NCI-H1048 (cell line): ENCODE data around the gene CDC34.

ENCODE experiments used
- DNase-seq: peaks from one replicate; lab custom pipeline; 2025; lab: John Stamatoyannopoulos, UW

Gene CDC34

DNA sequence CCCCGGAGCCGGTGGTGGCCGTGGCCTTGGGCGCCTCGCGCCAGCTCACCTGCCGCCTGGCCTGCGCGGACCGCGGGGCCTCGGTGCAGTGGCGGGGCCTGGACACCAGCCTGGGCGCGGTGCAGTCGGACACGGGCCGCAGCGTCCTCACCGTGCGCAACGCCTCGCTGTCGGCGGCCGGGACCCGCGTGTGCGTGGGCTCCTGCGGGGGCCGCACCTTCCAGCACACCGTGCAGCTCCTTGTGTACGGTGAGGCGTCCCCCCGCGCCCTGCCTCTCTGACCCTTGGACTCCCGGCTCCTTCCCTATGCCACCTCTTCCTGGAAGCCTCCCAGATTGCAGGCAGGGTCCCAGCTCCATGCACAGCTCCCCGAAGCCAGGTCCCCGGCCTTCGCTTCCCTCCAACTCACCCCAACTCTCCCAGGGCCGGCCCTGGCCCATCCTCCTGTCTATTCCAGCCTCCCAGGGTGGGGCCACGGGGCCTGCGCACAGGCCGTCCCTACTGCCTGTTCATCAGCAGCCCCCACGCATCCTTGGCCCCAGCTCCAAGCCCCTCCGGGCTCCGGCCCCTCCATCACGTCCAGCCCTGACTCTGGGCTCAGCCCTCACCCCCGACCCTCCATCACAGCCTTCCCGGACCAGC, 33.6 kb upstream of the CDC34 start:
- no peak for DNase-seq

DNA sequence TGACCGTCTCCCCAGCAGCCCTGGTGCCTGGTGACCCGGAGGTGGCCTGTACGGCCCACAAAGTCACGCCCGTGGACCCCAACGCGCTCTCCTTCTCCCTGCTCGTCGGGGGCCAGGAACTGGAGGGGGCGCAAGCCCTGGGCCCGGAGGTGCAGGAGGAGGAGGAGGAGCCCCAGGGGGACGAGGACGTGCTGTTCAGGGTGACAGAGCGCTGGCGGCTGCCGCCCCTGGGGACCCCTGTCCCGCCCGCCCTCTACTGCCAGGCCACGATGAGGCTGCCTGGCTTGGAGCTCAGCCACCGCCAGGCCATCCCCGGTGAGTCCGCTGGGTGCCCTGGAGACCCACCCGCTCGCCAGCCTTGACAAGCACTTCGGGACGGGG, 33.1 kb upstream of the CDC34 start:
- DNase-seq = no peak

DNA sequence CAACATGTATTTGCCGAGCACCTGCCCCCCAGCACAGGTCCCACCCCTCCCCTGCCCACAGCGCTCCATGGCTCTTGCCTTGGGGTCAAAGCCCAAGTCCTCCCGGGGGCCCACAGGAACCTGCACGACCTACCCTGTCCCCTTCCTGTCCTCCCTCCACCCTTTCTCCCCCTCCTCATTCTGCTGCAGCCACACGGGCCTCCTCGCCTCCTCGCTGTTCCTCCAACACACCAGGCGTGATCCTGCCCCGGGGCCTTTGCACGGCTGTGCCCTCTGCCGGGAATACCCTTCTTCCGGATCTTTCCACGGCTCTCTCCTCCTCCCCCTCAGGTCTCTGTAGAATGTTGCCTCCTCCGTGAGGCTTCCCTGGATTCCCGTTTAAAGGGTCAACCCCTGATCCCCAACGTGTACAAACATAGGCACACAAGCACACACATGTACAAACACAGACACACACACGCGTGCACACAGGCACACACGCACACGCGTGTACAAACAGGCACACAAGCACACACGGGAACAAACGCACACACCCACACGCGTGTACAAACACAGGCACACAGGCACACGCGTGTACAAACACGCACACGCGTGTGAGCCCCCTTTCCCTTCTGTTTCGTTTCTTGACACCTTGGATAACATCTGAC, 32.5 kb upstream of the CDC34 start:
- no peak for DNase-seq

DNA sequence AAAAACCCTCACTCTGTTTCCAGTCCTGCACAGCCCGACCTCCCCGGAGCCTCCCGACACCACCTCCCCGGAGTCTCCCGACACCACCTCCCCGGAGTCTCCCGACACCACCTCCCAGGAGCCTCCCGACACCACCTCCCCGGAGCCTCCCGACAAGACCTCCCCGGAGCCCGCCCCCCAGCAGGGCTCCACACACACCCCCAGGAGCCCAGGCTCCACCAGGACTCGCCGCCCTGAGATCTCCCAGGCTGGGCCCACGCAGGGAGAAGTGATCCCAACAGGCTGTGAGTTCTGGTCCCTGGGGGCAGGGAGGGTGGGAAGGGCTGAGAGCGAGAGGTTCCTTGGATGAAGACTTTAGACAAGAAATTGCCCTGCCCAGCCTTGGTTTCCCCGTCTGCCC, 29.9 kb upstream of the CDC34 start:
- no peak for DNase-seq

DNA sequence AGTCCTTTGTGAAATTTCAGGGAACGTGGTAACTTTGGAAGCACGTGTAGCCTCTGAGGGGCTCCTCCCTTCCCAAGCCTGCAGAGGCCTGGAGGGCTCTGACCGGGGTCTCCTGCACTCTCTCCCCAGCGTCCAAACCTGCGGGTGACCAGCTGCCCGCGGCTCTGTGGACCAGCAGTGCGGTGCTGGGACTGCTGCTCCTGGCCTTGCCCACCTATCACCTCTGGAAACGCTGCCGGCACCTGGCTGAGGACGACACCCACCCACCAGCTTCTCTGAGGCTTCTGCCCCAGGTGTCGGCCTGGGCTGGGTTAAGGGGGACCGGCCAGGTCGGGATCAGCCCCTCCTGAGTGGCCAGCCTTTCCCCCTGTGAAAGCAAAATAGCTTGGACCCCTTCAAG, 26.9 kb upstream of the CDC34 start:
- DNase-seq = no peak

DNA sequence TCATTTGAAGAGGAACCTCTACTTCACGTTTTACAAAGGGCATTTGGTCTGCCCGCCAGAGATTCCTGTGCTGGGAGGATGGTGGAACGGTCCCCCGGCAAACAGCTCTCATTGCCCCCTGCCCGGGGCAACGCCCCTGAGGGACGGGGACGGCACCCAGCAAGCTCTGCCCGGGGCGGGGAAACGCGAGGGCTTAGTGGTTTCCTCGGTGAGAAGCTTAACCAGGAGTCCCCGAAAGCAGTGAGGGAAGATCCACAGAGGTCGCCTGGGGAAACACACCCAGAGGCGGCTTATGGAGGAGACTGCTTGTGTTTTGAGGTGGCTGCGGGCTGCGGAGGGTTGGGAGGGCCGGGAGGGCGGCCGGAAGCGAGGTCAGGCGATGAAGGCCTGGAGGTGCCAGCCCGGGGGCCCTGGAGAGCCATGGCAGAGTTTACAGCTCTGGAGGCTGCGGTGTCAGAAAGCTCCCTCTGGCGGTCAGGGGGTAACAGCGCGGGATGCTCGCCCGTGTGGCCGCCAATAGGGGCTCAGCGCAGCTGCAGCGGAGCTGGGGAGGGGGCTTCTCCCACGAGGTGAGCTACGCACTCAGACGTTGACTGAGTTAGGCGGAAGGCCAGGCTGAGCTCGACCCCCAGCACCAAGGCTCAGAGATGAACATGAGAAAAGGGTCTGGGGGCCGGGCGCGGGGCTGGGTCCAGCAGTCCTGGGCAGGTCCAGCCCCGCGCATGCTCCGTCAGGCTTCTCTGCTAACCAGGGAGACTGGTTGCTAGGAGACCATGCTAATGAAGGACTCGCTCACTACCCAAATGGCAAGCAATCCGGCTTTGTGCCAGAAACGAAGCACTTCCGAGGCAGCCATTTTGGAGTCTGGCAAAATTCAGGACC, 24.9 kb upstream of the CDC34 start:
- DNase-seq = peak; percentile 98

DNA sequence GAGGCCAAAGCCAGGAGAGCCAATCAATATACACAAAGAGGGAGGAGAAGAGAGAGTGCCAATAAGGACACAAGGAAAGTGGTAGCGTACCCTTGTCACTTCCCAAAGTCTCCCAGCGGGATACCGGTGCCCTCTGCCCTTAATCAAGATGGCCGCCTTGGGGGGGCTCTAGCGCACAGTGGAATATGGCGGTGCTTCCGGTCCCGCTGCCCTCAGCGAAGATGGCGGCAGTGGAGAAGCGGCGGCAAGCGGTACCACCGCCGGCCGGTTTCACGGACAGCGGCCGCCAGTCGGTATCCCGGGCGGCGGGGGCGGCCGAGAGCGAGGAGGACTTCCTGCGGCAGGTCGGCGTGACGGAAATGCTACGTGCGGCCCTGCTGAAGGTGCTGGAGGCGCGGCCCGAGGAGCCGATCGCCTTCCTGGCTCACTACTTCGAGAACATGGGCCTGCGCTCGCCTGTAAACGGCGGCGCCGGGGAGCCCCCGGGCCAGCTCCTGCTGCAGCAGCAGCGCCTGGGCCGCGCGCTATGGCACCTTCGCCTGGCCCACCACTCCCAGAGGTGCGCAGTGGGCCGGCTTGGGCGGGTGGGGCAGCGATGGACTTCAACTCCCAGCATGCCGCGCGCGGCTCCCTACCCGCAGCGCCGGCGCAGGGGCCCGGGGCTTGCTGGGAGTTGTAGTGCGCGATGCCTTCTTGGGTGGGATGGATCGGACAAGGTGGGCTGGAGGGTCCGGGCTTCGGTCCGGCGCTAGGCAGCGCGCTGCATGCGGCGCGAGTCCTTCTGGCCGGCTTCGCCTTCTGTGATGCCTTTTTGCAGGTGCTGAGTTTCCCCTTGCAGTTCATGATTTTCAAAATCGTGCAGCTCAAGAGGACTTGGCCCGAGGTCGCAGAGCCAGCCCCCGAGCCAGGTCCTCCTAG, 24.0 kb upstream of the CDC34 start, which contains the start of gene TPGS1:
Gene TPGS1 (plus strand): TSS at position 212 of the 918 bp plus-strand sequence. CDS start 10 bp downstream, at position 222.
- peak; percentile 37 for DNase-seq

DNA sequence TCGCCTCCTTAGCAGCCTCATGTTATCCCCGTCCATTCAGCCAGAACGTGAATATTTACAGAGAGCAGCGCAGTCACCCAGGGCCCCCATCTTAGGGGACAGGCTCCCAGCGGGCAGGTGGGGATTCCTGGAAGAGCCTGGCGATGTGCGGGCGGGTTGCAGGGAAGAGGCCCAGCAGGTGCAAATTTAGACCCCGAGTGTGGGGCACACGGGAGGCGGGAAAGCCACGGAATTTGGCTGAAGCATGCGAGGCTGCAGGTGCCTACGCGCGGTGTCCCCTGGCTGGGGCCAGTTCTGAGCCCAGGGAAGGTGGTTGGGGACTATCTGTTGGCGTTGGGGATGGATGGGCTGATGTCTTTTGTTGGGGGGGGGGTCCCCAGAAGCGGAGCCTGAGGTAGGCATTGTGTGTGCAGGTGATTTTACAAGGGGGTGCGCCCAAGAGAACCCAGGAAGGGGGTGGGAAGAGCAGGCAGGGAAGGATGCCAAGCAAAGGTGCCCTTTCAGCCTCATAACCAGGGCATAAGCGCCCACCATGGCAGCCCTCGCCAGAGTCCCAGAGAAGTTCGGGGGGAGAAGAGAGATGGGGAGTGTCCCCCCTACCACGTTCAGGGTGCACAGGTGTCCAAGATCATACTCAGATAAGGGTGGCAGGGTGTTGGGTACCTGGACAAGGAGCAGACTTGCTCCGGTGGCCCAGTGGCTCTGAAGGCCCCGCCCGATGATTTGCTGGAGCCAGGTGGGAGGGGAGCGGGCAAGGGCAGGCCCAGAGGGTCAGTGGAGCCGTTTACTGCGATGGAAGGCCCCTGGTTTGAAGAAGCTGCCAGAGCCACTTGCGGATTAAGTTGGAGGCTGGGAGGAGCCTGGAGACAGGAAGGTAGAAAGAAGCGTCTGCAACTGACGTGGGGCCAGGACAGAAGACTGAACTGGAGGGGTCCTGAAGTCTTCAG, 23.1 kb upstream of the CDC34 start:
- no peak for DNase-seq

DNA sequence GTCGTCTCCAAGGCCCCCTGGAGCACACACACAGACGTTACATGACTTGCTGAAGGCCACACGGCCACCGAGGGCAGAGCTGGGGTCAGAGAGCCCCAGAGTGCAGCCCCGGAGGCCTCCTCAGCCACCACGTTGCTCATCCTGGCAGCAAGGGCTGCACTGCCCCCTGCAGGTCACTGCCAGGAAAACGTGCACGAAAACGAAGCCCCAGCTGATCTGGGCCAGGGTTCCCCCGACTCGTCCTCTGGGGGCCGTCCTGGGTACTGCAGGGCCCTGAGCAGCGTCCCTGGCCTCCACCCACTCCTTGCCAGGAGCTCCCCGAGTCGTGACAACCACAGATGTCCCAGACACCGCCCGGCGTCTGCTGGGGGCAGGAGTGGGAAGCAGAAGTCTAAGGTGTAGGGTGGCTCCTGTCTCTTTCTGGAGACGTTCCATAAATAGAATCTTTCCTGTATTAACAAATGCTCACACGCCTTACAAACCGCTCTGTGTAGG, 20.9 kb upstream of the CDC34 start:
- peak; percentile 56 for DNase-seq

DNA sequence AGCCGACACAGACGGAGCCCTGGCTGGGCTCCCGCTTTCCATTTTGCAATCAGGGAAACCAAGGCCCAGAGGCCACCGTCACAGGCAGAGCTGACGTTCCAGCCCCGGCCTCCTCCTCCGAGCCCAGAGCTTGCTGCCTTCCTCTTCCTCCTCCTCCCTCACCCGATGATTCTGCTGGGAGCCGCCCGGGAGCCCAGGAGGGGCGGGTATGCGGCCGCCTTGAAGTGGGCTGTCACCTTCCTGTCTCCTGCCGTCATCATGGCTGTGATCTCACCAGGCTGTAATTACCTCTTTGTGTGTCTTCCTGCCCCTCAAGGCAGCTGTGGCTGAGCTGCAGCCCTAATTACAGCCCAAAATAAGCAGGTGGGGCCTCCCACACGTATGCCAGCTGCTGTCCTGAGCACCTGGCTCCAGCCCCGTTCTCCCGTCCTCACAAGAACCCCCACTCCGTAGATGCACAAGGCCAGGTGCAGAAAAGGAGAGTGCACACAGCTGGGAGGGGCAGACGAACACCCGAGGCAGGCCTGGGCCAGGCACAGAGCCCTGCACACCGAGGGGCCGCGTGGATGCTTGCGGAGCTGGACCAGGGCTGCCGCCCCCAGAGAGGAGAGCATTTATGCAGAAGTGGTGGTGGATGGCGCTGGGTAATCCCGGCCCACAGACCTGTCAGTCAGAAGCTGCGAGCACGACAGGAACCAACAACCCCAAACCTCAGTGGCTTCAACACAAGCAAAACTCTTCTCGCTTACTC, 20.3 kb upstream of the CDC34 start:
- DNase-seq = no peak

DNA sequence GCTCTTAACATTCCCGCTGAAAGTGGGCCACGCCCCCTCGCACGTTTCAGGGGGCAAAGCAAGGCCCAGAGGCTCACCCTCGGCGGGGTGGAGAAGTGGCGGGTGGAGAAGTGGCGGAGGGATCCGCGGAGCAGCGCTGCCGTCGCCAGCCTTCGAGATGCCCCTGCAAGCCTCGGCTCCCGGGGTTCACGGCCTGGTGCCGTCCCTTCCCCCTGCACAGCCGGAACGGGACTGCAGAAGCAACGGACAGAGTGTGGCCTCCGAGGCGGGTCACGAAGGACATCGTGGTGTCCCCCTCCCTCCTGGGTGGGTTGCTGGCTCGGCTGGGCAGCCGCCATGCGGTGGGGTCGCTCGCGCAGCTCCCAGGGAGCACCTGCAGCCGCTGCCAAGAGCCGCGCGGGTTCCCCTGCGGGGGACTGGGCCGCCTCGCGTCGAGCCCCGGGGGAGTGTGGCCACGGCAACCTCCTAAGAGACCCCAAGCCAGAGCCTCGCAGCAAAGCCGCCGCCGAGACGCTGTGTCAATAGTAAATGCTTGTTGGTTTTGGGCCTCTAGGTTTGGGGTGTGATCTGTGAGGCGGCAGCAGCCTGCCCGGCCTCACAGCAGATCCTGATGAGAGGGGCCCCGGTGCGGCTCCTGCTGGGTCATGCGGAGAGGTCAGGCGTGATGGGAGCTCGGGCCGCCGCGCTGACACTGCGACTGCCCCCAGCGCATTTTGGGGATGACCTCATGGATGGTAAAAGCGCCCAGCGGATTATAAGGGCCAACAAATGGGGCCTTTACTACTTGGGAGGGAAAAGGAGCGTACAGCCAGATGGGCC, 18.8 kb upstream of the CDC34 start:
- no peak for DNase-seq

DNA sequence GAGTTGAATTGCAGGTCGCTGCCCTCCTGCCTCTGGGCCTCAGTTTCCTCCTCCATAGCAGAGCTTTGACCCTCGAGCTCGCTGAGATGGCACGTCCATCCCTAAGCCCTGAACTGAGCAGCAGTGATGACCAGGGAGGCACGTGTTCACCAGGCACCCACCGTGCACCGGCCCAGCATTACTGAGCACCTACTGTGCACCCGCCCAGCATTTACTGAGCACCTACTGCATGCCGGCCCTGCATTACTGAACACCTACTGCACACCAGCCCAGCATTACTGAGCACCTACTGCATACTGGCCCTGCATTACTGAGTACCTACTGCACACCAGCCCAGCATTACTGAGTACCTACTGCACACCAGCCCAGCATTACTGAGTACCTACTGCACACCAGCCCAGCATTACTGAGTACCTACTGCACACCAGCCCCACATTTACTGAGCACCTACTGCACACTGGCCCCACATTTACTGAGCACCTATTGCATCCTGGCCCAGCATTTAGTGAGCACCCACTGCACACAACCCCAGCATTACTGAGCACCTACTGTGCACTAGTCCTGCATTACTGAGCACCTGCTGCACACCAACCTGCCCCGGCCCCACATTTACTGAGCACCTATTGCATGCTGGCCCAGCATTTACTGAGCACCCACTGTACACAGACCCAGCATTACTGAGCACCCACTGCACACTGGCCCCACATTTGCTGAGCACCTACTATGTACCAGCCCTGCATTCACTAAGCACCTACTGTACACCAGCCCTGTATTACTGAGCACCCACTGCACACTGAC, 18.0 kb upstream of the CDC34 start:
- DNase-seq = no peak

DNA sequence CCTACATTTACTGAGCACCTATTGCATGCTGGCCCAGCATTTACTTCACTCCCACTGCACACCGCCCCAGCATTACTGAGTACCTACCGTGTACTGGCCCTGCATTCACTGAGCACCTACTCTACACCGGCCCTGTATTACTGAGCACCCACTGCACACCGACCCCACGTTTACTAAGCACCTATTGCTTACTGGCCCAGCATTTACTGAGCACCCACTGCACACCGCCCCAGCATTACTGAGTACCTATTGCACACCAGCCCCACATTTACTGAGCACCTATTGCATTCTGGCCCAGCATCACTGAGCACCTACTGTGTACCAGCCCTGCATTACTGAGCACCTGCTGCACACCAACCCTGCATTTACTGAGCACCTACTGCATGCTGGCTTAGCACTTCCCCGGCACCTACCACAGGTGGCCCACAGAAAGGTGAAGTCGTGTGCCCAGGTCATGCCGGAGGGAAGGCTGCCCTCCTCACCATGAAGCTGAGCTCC, 17.3 kb upstream of the CDC34 start:
- no peak for DNase-seq

DNA sequence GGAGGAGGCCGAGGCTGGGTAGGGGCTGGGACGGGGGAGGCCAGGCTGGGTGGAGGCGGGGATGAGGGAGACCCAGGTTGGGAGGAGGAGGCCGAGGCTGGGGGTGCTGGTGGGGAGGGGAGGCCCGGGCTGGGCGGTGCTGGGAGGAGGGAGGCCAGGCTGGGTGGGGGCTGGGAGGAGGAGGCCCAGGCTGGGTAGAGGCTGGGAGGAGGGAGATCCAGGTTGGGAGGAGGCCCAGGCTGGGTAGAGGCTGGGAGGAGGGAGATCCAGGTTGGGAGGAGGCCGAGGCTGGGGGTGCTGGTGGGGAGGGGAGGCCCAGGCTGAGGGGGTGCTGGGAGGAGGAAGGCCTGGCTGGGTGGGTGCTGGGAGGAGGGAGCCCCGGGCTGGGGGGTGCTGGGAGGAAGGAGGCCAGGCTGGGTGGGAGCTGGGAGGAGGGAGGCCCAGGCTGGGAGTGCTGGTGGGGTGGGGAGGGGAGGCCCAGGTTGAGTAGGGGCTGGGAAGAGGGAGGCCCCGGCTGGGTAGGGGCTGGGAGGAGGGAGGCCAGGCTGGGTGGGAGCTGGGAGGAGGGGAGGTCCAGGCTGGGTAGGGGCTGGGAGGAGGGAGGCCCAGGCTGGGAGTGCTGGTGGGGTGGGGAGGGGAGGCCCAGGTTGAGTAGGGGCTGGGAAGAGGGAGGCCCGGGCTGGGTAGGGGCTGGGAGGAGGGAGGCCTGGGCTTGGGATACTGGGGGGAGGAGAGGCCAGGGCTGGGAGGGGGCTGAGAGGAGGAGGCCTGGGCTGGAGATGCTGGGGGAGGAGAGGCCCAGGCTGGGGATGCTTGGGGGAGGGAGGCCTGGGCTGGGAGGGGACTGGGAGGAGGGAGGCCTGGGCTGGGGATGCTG, 13.6 kb upstream of the CDC34 start:
- no peak for DNase-seq

DNA sequence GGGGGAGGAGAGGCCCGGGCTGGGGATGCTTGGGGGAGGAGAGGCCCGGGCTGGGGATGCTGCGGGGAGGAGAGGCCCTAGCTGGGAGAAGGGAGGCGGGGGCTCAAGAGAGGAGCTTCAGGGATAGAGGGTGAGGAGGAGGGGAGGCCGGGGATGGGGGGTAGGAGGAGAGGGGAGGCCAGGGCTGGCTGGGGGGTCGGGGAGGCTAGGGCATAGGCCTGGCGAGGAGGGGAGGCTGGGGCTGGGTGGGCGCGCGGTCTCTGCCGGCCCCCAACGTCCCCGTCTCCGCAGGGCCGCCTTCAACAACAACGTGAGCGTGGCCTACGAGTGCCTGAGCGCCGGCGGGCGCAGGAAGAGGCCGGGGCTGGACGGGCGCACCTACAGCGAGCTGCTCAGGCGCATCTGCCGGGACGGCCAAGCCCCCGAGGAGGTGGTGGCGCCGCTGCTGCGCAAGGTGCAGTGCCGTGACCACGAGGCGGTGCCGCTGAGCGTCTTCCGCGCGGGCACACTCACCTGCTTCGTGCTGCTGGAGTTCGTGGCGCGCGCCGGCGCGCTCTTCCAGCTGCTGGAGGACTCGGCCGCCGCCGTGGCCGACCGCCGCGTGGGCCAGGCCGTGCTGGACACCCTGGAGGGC, 12.8 kb upstream of the CDC34 start:
- DNase-seq = no peak

DNA sequence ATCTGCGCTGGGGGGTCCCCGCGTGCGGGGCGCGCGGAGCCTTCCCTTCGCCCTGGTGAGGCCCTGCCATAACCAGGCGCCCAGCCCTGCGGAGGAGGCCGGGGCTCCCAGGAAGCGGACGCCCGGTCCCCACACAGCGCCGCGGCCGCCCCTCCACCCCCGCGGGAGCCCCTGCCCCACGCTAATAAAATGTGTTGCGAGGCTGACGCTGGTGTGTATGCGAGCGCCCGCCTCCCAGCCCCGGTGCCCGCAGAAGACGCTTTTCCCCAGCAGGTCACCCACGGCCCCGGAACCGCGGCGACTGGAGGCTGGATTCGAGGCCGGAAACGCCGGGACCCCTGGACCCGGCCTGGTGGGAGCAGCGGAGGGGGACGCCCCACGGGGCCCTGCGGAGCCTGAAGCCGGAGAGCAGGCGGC, 12.1 kb upstream of the CDC34 start:
- DNase-seq = no peak
